Activated CD4-positive, alpha-beta T cell treated with anti-CD3 and anti-CD28 coated beads, Interleukin-2, Interleukin-4, amounts not matched to agents 100 ng/mL and 50 ng/mL, durations not matched to agents 16 hours and 8 hours (primary cell): ENCODE data around the gene PIK3CD.

ENCODE experiments used
- DNase-seq: peaks from one replicate; pipeline ENCODE4 v3.0.0-alpha.2; 2020; ENCODE audit warnings: low spot score

PIK3CD gene

GRCh38 chr1:9719978-9720722 lies 68.6 kb downstream of the PIK3CD start:
- DNase-seq, result no peak

GRCh38 chr1:9720785-9721605 lies 69.5 kb downstream of the PIK3CD start:
- DNase-seq, result no peak

DNA sequence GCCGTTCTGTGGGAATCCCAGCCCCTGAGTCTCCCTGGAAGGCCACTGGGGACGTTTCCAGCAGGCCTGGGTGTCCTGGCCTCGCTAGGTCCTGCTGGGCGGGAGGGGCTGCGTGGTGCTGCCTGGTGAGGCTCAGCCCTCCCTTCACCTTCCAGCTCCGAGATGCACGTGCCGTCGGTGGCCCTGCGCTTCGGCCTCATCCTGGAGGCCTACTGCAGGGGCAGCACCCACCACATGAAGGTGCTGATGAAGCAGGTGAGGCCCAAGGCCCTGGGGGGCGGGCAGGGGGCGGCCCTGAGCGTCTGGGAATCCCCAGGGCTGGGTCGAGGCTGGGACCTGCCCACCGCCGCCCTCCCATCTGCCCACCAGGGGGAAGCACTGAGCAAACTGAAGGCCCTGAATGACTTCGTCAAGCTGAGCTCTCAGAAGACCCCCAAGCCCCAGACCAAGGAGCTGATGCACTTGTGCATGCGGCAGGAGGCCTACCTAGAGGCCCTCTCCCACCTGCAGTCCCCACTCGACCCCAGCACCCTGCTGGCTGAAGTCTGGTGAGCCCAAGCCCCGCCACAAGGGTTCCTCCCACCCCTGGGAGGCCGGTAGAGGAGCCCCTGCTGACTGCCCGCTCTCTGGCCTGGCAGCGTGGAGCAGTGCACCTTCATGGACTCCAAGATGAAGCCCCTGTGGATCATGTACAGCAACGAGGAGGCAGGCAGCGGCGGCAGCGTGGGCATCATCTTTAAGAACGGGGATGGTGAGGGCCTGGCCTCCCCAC lies 70.3 kb downstream of the PIK3CD start:
- peak; percentile 48 for DNase-seq

- DNase-seq, result no peak
Measured at GRCh38 chr1:9722378-9722749, 70.8 kb downstream of the PIK3CD start.

DNA sequence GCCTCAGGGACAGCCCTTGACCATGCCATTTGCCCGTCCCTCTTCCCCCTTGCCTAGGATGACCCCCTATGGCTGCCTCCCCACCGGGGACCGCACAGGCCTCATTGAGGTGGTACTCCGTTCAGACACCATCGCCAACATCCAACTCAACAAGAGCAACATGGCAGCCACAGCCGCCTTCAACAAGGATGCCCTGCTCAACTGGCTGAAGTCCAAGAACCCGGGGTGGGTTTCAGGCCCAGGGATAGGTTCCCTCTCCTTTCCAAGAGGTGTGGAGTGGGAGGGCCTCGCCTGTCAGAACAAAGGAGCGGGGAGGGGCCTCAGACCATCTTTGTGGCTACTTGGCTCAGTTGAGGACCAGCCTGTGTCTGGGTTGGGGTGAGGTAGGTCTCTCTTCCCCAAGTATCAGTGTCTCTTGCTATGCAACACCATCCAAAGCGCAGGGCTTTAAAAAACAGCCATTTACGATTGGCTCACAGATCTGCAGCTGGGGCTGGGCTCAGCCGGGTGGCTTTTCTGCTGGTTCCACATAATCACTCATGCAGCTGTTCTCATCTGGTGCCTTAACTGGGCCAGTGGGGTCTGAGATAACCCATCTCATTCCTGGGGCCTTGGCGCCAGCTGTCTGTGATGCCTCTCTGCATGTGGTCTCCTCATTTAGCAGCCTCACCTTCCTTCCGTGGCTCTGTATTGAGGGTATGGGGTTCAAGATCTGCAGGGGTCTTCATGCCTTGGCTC lies 71.7 kb downstream of the PIK3CD start:
- no peak for DNase-seq

GRCh38 chr1:9723926-9724325 lies 72.4 kb downstream of the PIK3CD start:
- no peak for DNase-seq

DNA sequence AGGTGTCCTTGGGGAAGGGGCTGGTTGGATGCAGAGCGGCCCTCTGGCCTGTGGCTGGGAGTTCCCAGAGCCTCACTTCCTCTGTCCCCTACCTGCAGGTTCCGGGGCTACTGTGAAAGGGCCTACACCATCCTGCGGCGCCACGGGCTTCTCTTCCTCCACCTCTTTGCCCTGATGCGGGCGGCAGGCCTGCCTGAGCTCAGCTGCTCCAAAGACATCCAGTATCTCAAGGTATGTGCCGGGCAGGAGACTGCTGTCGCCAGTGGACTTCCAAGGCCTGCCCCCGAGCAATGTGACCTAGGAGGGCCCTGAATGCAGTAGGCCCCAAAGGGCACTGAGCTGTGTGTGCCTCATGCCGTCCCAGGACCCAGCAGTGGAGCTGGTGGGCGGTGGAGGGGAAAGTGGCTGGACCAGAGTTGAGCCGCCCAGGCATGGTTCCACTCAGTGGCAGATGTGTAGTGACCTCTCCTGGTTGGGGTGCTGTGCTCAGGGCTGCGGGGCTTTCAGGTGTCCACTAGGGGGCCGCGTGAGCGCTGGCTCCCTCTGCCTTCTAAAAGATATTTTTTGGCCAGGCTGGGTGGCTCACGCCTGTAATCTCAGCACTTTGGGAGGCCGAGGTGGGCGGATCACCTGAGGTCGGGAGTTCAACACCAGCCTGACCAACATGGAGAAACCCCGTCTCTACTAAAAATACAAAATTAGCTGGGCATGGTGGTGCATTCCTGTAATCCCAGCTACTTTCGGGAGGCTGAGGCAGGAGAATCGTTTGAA lies 73.4 kb downstream of the PIK3CD start:
- DNase-seq, result peak; percentile 70

DNA sequence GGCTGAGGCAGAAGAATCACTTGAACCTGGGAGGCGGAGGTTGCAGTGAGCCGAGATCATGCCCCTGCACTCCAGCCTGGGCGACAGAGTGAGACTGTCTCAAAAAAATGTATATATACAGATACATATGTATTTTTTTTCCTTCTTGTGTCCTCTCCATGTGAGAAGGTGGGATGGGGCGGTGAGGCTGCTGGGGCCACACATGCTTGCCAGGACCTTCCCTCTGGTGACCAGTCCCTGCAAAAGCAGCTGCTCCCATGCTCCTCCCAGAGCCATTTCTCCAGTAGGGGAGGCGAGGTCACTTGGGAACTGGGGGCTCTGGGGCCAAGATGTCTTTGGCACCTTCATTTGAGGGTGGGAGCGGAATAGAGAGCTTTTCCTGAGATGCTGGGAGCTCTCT lies 74.9 kb downstream of the PIK3CD start:
- DNase-seq, result no peak

GRCh38 chr1:9726905-9727595 lies 75.5 kb downstream of the PIK3CD start:
- no peak for DNase-seq

- DNase-seq, result peak; percentile 77
Measured at GRCh38 chr1:9728451-9729295, 77.1 kb downstream of the PIK3CD start.

- no peak for DNase-seq
Measured at GRCh38 chr1:9729523-9729922, 78.0 kb downstream of the PIK3CD start.

- no peak for DNase-seq
Measured at GRCh38 chr1:9730096-9730901, 78.8 kb downstream of the PIK3CD start.

DNA sequence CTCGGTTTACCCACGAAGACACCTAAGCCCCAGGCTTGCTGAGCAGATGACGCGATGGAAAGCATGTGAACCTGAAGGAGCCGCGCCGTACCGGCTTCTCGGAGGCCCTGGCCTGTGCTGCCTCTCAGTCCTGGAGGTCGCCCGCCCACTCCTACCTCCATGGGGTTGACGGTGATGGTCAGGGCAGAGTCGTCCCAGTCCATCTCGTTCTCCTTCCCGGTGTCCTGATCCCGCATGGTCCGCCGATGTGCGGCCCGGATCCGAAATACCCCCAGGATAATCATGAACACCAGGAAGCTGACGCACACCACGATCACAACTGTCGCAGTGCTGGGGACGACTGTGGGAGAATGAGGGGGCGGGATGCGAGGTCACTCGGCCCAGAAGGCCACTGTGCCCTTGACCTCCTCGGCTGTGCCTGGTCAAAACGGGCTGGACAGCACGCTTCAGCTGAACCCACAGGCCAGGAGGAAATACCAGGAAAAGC lies 79.6 kb downstream of the PIK3CD start:
- DNase-seq, result no peak

- no peak for DNase-seq
Measured at GRCh38 chr1:9731561-9731960, 80.0 kb downstream of the PIK3CD start.

- DNase-seq, result no peak
Measured at GRCh38 chr1:9732123-9732971, 80.8 kb downstream of the PIK3CD start.

GRCh38 chr1:9733160-9733789 lies 81.7 kb downstream of the PIK3CD start:
- DNase-seq, result no peak

DNA sequence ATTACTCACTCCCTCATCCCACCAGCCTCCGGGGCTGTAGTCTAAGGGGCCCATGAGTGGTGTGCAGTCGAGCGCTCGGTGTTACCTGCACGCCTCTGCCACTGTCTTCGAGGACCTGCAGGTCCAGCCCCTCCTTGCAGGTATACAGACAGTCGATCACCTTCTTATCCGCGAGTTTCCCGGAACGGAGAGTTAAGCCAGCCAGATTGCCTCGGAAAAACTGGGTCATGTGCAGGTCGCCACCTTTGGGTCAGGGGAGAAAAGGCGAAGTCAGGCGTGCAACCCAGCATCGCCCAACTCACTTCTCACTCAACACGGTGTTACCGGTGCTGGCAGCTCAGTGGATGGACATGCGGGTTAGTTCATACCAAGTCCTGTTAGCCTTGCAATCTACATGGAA lies 84.3 kb downstream of the PIK3CD start:
- DNase-seq, result no peak
